Endothelial cell of umbilical vein (primary cell): ENCODE data around the gene CNTNAP1.

Source experiments
- EZH2 ChIP-seq: IDR thresholded peaks from 2 replicates; pipeline ENCODE4 v1.6.1; 2012; ENCODE audit warnings: borderline replicate concordance, low read depth, mild to moderate bottlenecking, moderate library complexity, low read length, inconsistent platforms; ENCODE audit not compliant: severe bottlenecking
- FOS ChIP-seq: IDR thresholded peaks from 2 replicates; pipeline ENCODE4 v1.6.1; 2011; ENCODE audit warnings: mild to moderate bottlenecking, low read length, moderate library complexity, borderline replicate concordance; ENCODE audit not compliant: insufficient read depth
- POLR2A ChIP-seq: IDR thresholded peaks from 2 replicates; pipeline ENCODE4 v1.6.1; 2012; ENCODE audit warnings: low read depth, mild to moderate bottlenecking, control low read depth, low read length
- POLR2AphosphoS5 ChIP-seq: IDR thresholded peaks from 2 replicates; pipeline ENCODE4 v1.6.1; 2012; ENCODE audit warnings: low read depth, mild to moderate bottlenecking, control low read depth, low read length, moderate library complexity; ENCODE audit not compliant: insufficient read depth
- TF ChIP-seq, protein P1 (sequence below), 2 donors: IDR thresholded peaks; 1 replicate in 1 of 2; 2 replicates in 1 of 2; pipeline ENCODE4 v1.5.1; 2011; ENCODE audit warnings: low read length in 2 of 2, mild to moderate bottlenecking in 2 of 2, moderate library complexity in 2 of 2, control low read depth in 1 of 2, inconsistent platforms in 1 of 2, low read depth in 1 of 2; ENCODE audit not compliant: insufficient read depth in 1 of 2; ENCODE audit errors: extremely low read depth in 1 of 2

DNA sequence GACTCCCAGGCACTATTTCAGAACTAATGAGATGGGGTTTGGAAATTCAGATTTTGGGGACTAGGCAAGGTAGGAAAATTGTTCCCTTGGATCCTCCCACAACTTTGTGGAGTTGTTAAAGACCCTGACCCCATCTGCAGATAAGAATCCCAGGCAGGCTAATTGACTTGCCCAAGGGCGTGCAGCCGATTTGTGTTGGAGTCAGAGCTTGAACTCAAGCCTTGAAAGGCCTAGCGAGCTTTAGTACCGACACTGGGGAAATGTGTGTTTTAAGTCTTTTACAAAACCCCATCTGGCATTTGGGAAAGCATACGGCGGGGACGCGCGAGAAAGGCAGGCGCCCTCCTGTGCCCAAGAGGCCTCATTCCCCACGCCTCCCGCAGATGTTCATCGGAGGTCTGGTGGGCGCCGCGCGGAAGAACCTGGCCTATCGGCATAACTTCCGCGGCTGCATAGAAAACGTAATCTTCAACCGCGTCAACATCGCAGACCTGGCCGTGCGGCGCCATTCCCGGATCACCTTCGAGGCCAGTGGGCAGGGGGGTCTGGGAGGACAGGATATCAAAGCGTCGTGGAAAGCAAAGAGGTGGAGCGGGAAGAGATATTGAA, 4.3 kb downstream of the CNTNAP1 start:
- TF ChIP-seq, protein P1, sequence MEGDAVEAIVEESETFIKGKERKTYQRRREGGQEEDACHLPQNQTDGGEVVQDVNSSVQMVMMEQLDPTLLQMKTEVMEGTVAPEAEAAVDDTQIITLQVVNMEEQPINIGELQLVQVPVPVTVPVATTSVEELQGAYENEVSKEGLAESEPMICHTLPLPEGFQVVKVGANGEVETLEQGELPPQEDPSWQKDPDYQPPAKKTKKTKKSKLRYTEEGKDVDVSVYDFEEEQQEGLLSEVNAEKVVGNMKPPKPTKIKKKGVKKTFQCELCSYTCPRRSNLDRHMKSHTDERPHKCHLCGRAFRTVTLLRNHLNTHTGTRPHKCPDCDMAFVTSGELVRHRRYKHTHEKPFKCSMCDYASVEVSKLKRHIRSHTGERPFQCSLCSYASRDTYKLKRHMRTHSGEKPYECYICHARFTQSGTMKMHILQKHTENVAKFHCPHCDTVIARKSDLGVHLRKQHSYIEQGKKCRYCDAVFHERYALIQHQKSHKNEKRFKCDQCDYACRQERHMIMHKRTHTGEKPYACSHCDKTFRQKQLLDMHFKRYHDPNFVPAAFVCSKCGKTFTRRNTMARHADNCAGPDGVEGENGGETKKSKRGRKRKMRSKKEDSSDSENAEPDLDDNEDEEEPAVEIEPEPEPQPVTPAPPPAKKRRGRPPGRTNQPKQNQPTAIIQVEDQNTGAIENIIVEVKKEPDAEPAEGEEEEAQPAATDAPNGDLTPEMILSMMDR (IDR thresholded peaks at IDR 0.05; ENCODE audit: extremely low read depth in 1 of 2, insufficient read depth in 1 of 2, low read depth in 1 of 2, low read length in 2 of 2) = no peak
- TF ChIP-seq POLR2AphosphoS5 (no peak), POLR2A (no peak), EZH2 (peak; percentile 66), FOS (no peak)
